Activated T-helper 1 cell treated with anti-CD3 and anti-CD28 coated beads, Interleukin-12 subunit alpha, Interleukin-12 subunit beta, Interleukin-2, Interleukin-4 antibody, amounts not matched to agents 30 ng/mL and 10 ng/mL and 1 ng/mL, durations not matched to agents 14 hours and 24 hours and 36 hours (primary cell): ENCODE measurements around the gene DCLK2. TPM values are rescaled to one million over a fixed set of nuclear protein-coding genes. Genes with fewer than 3 reads are reported as not detected.

Experiments used
- DNase-seq: peaks from one replicate; pipeline ENCODE4 v3.0.0; 2021; ENCODE audit warnings: low spot score
- H3K27ac Mint-ChIP-seq: one replicate; pipeline ENCODE4 v1.8.0; 2021; ENCODE audit warnings: mild to moderate bottlenecking, mixed read lengths
- H3K27me3 Mint-ChIP-seq: one replicate; pipeline ENCODE4 v1.8.0; 2022; ENCODE audit warnings: mild to moderate bottlenecking, moderate library complexity, mixed read lengths; ENCODE audit not compliant: insufficient read depth
- H3K36me3 Mint-ChIP-seq: one replicate; pipeline ENCODE4 v1.8.0; 2021; ENCODE audit warnings: low read depth, mixed read lengths
- H3K4me1 Mint-ChIP-seq: one replicate; pipeline ENCODE4 v1.8.0; 2021; ENCODE audit warnings: low read depth, mixed read lengths
- H3K4me3 Mint-ChIP-seq: one replicate; pipeline ENCODE4 v1.8.0; 2021; ENCODE audit warnings: mild to moderate bottlenecking, moderate library complexity, mixed read lengths
- H3K9me3 Mint-ChIP-seq: one replicate; pipeline ENCODE4 v1.8.0; 2021; ENCODE audit warnings: mixed read lengths
- intact Hi-C: fragments of 100-400 bp; cut with micrococcal nuclease; formaldehyde crosslinking; loops from one replicate; pipeline ENCODE4 v1.15.1; 2024
- total RNA-seq: library from RNA; stranded (reverse); gene quantifications from 2 replicates; pipeline ENCODE4 v1.2.3, GENCODE V29; 2022

DCLK2 gene
- total RNA-seq, 1 donor from 2014 or later, result 0.08 TPM

DNA sequence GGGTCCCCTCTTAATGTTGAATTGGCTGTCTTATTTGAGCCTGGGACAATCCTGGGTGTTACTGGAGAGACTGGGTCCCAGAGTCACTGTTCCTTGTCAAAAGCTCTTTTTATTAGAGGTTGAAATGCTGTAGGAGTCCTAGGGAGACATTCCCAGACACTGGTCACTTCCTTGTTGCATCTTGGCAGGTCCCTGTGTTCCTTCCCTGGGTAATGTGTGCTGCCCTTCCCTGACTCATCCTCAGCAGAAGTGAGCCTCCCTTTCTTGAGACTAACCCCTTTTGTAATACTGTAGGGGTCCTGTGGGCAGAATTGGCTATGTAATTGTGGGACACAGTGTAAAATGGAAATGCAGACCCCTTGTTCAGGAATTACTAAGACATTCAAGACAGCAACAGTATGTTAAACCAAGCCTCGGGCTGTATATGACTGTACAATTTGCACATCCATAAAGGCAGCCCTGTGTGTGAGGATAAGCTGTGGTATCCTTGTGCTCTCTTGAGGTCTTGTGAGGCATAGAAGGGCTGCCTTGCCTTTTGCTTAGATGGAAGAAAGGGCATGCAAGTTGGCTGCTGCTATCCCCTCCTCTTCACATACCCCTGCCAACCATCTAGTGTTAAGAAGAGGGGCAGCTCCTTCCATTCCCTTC, 53.5 kb downstream of the DCLK2 start:
- intact Hi-C loops, result no loop called here
- no peaks in the 10 kb centered on the region for H3K36me3 Mint-ChIP-seq
- H3K4me1 Mint-ChIP-seq, result no peaks in the 10 kb centered on the region
- no peak overlapping the region for H3K4me3 Mint-ChIP-seq
- H3K27me3 Mint-ChIP-seq, result peaks cover 3% of the 10 kb centered on the region
- no peak for DNase-seq
- H3K9me3 Mint-ChIP-seq, result no peaks in the 10 kb centered on the region
- H3K27ac Mint-ChIP-seq, result no peak overlapping the region

DNA sequence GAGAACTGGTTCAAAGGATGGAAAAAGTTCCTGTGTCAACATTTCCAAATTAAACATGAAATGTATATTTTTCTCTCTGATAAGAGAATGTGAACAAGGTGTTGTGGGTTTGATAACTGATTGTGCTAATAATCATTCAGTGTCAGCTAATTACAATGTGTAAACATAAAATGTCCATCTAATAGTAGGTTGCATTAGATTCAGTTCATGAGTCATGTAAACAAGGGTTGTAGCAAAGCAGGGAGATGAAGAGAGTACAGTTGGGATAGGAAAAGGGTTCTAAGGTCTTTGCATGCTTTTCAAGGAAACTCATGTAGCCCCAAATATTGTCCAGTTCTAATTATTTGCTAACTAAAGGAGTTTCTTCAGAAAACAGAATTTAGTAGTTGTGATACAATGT, 55.4 kb downstream of the DCLK2 start:
- Mint-ChIP-seq H3K36me3 (no peaks in the 10 kb centered on the region), H3K27ac (no peak overlapping the region), H3K27me3 (peaks cover 3% of the 10 kb centered on the region), H3K9me3 (no peaks in the 10 kb centered on the region), H3K4me1 (no peaks in the 10 kb centered on the region), H3K4me3 (no peak overlapping the region)
- DNase-seq, result no peak
- intact Hi-C loops, result no loop called here

DNA sequence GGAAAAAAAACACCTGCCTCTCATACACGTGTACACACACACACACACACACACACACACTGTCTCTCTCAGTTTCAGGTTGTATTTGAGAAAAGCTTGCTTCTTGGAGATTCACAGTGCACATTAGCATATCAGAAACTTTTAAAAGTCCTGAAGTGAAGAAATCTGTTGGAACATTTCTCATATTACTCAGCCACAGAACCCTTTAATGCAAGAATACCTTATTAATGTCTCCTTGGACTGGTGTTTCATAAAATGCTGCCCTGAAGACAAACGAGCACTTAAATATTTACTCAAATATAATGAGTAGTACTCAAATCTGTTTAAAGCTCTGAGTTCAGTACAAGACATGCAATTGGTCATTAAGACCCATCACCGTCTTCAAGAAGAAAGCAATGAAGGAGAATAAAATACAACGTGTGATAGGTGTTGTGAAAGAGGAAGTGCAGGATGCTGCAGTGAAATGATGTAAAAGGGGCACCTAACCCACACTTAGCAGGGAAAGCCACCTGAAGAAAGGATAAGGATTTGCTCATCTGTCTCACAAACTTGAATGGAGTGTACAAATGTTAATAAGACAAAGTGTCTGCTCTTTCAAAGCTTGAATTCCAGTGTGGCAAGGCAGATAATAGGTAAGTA, 57.0 kb downstream of the DCLK2 start:
- H3K9me3 Mint-ChIP-seq, result no peaks in the 10 kb centered on the region
- no peak for DNase-seq
- H3K4me3 Mint-ChIP-seq, result no peak overlapping the region
- H3K4me1 Mint-ChIP-seq, result no peaks in the 10 kb centered on the region
- no peak overlapping the region for H3K27ac Mint-ChIP-seq
- H3K27me3 Mint-ChIP-seq, result peaks cover under 1% of the 10 kb centered on the region
- intact Hi-C loops, result no loop called here
- H3K36me3 Mint-ChIP-seq, result no peaks in the 10 kb centered on the region

DNA sequence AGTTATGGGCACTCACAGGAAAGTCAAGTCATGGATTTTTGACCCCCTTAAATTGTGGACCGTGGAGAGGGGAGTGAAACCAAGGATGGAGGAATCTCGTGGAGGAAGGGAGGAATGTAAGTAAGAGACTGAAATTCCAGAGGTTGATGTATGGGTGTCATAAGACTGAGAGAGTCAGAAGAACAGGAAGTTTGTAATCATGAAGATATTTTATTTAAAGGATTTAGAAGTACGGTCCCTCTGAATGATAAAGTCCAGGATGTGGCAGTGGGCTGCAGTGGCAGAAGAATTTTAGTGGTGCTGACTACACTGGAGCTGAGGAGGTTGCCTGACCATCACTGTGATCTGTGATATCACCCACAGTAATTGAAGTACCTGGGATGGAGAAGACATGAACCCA, 57.8 kb downstream of the DCLK2 start:
- intact Hi-C loops, result no loop called here
- Mint-ChIP-seq H3K27ac (no peak overlapping the region), H3K27me3 (no peaks in the 10 kb centered on the region), H3K4me1 (no peaks in the 10 kb centered on the region), H3K9me3 (no peaks in the 10 kb centered on the region), H3K4me3 (no peak overlapping the region), H3K36me3 (no peaks in the 10 kb centered on the region)
- no peak for DNase-seq

DNA sequence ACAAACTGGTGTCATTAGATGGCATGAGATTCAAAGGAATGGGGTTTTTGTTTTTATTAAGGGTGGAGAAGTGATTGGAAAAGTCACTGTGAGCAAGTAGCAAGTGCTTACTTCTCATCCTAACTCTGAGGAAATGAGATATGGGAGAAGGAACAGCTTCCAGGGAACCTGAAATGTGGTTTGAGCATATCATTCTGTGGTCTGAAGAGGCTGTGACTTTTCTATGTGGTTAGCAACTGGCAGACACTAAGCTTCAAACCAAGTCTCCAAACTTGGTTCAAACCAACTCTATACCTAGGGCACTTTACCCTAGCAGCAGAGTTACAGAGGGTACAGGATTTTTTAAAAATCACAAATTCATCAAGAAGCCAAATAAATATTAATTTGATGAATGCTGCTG, 58.2 kb downstream of the DCLK2 start:
- DNase-seq, result no peak
- Mint-ChIP-seq H3K27ac (no peak overlapping the region), H3K36me3 (no peaks in the 10 kb centered on the region), H3K4me3 (no peak overlapping the region), H3K27me3 (no peaks in the 10 kb centered on the region), H3K9me3 (no peaks in the 10 kb centered on the region), H3K4me1 (no peaks in the 10 kb centered on the region)
- intact Hi-C loops, result no loop called here

DNA sequence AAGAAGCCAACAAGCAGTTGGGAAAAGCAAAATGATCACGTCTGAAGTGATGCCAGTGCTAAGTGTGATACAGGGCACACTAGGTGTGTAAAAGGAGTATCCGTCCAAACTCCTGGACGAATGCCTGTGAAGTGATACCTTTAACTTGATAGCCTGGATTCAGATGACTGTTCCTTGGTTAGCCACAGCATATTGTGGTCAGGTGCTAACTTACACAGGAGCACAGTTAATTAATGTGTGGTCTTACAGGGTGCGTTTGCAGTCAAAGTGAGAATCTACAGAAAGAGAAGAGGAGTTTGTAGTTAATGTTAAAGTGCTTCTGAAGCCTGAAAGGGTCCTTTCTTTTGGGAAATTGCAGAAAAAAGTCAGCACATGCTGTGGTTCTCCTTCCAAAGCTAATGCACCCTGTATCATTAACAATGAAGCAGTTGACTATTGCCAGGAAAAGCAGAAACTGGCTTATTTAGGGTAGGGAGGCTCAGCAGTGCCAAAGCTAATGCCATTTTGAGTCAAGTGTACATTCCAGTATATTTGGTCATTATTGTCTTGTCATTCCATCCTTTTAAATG, 61.1 kb downstream of the DCLK2 start:
- intact Hi-C loops, result no loop called here
- H3K27me3 Mint-ChIP-seq, result peaks cover 5% of the 10 kb centered on the region
- H3K4me3 Mint-ChIP-seq, result no peak overlapping the region
- DNase-seq, result no peak
- H3K4me1 Mint-ChIP-seq, result no peaks in the 10 kb centered on the region
- no peaks in the 10 kb centered on the region for H3K36me3 Mint-ChIP-seq
- H3K27ac Mint-ChIP-seq, result no peak overlapping the region
- H3K9me3 Mint-ChIP-seq, result no peaks in the 10 kb centered on the region

DNA sequence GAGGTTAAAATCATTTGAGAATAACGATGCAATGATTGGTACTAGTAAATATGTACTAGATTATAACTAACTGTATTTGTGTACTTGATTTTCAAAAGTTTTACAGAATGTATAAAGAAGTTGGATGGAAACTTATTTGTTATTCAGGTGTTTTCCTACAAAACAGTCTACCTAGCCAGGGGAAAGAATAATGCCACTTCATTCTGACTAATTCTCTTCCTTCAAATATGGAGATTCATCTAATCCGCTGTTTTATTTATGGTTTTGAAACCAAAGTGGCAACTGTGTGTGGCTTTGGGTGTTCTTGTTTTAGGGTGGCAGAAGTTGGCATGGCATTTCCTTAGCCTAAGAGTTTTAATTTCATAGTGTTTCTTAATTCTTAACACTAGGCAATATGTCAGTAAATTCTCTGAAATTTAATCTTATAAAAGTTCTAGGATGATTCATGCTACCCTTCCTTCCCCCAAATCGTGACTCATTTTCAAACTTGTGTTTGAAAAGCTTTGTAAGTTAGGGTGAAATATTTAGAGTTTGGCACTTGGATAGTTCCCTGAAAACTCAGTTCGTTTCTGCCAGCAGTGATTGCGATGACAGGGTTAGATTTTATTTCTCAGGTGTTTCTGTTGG, 62.6 kb downstream of the DCLK2 start:
- Mint-ChIP-seq H3K4me3 (no peak overlapping the region), H3K27me3 (peaks cover 5% of the 10 kb centered on the region), H3K9me3 (no peaks in the 10 kb centered on the region), H3K4me1 (no peaks in the 10 kb centered on the region), H3K36me3 (no peaks in the 10 kb centered on the region), H3K27ac (no peak overlapping the region)
- DNase-seq, result no peak
- intact Hi-C loops, result no loop called here

DNA sequence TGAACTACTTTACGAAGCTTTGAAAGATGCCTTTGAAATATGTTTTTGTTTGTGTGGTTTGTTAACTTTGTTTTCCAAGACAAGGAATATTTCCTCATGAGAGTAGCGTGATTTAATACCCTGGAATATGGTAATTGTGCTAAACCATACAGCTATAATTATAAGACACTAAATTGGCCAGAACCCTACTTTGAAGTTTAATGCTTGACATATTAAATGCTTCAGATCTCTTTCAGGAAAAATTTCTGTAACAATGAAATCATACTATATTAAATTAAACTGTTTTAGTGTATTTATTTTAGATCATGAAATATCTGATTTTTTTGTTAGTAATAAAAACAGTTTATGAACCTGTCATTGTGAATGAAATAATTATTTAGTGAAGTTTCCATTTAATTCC, 63.5 kb downstream of the DCLK2 start:
- no peaks in the 10 kb centered on the region for H3K9me3 Mint-ChIP-seq
- intact Hi-C loops, result no loop called here
- H3K4me1 Mint-ChIP-seq, result no peaks in the 10 kb centered on the region
- peaks cover 5% of the 10 kb centered on the region for H3K27me3 Mint-ChIP-seq
- no peaks in the 10 kb centered on the region for H3K36me3 Mint-ChIP-seq
- no peak overlapping the region for H3K27ac Mint-ChIP-seq
- DNase-seq, result no peak
- H3K4me3 Mint-ChIP-seq, result no peak overlapping the region

DNA sequence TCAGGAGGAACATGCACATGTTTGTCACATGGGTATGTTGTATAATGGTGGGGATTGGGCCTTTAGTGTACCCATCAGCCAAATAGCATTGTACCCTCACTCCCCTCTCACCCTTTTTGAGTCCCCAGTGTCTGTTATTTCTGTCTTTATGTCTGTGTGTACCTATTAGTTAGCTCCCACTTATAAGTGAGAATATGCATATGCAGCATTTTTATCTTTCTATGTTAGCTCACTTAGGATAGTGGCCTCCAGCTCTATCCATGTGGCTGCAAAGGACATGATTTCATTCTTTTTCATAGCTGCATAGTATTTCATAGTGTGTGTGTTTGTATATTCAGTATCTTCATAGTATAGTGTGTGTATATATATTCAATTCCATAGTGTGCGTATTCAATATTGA, 64.6 kb downstream of the DCLK2 start:
- Mint-ChIP-seq H3K27me3 (peaks cover 5% of the 10 kb centered on the region), H3K36me3 (no peaks in the 10 kb centered on the region), H3K9me3 (no peaks in the 10 kb centered on the region), H3K4me1 (no peaks in the 10 kb centered on the region), H3K27ac (no peak overlapping the region), H3K4me3 (no peak overlapping the region)
- no peak for DNase-seq
- intact Hi-C loops, result no loop called here

DNA sequence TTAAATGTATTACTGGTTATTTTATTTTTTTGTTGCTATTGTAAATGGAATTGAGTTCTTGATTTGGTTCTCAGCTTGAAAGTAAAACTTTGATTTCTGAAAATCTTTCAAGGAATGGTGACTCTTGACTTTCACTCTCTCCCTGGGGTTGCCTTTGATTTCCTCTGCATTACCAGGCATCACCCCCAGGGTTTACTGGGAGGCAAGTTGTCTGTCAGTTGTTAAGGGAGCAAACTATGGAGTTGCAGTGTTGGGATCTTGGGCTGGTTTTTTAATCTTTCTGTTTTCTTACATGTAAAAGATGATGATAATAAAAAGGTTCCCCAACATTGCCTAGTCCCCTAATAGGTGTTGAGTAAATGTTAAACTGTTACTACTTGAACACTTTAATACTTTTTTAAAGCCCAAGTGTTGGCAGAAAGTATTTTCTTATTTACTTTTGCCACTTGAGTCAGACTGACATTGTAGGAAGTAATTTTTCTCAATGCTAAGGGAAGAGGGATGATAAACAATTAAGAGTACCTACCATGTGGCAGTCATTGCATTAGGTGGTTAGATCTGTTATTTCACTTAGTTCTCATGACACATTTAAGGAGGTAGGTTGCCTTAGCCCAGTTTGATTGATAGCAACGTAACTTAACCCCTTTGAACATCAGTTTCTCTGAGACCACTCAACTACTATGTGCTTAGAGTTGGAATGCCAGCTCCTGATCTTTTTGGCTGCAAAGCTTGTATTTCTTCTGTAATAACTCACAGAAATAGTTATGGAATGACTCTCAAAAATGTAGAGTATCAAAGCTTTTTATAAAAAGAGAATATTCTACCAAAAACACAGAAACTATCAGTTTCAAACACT, 67.1 kb downstream of the DCLK2 start:
- intact Hi-C loops, result no loop called here
- Mint-ChIP-seq H3K9me3 (no peaks in the 10 kb centered on the region), H3K27me3 (peaks cover 5% of the 10 kb centered on the region), H3K4me1 (no peaks in the 10 kb centered on the region), H3K36me3 (no peaks in the 10 kb centered on the region), H3K4me3 (no peak overlapping the region), H3K27ac (no peak overlapping the region)
- DNase-seq, result no peak

DNA sequence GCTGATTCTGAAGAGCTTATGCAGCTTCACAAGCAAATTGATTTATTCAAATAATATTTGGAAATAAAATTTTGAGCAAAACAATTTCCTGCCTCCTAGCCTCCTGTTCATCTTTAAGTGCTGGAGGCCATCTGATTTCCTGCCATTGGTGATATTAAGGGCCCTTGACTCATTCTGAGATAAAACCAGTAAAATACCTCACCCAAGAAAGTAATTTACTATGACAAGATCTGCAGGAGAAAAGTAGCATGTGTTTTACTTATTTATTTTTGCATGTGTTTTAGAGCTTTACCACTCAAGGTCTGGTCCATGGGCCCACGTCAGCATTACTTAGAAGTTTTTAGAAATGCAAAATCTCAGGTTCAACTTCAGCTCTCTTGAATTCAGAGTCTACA, 67.7 kb downstream of the DCLK2 start:
- intact Hi-C loops, result no loop called here

DNA sequence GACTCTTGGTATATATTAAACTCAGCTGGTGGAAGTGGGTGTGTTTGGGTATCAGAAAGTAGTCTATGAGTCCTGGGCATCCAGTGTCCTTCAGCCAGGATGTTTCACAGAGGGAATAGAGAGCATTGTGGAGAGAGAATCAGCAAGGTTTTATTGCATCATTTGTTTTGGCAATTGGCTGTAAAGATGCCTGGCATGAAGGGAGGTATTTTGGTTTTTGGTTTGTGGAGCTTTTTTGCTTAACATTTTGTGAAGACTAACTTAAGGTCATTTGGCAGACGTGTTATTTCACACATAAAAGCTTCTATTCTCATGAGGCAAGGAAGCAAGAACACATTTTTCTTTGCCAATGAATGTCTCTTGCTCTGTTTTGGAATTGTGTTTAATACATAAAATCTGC, 71.1 kb downstream of the DCLK2 start:
- Mint-ChIP-seq H3K4me3 (no peak overlapping the region), H3K4me1 (no peaks in the 10 kb centered on the region), H3K9me3 (no peaks in the 10 kb centered on the region), H3K27ac (no peak overlapping the region), H3K27me3 (no peaks in the 10 kb centered on the region), H3K36me3 (no peaks in the 10 kb centered on the region)
- intact Hi-C loops, result no loop called here
- no peak for DNase-seq

More for the DNA sequence above, 67.7 kb downstream of the DCLK2 start:
- DNase-seq, result no peak
- Mint-ChIP-seq H3K4me3 (no peak overlapping the region), H3K36me3 (no peaks in the 10 kb centered on the region), H3K27me3 (peaks cover 5% of the 10 kb centered on the region), H3K9me3 (no peaks in the 10 kb centered on the region), H3K4me1 (no peaks in the 10 kb centered on the region), H3K27ac (no peak overlapping the region)

DNA sequence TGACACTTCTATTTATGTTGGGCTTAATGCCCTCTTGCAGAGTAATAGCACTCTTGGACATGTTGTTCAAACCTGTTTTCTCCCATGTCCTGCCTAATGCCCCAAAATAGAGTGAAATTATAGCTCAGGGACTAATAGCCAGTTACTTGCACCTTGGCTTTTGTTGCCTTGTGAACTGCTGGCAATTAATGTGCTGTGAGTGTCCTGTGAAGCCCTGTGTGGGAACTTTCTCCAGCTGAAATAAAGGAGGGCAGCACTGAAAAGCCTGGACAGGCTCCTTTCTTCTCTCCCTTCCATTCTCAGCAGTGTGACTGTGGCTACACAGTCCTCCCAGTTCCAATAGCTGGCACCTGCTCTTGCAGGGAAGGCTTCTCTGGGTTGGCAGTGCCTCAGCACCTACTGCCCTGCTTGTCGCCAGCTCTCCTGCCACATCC, 72.4 kb downstream of the DCLK2 start:
- DNase-seq, result no peak
- intact Hi-C loops, result no loop called here
- Mint-ChIP-seq H3K36me3 (no peaks in the 10 kb centered on the region), H3K27ac (no peak overlapping the region), H3K4me1 (no peaks in the 10 kb centered on the region), H3K27me3 (no peaks in the 10 kb centered on the region), H3K4me3 (no peak overlapping the region), H3K9me3 (no peaks in the 10 kb centered on the region)
